ENCODE results near the gene ANKRD10.

Gene ANKRD10

DNA sequence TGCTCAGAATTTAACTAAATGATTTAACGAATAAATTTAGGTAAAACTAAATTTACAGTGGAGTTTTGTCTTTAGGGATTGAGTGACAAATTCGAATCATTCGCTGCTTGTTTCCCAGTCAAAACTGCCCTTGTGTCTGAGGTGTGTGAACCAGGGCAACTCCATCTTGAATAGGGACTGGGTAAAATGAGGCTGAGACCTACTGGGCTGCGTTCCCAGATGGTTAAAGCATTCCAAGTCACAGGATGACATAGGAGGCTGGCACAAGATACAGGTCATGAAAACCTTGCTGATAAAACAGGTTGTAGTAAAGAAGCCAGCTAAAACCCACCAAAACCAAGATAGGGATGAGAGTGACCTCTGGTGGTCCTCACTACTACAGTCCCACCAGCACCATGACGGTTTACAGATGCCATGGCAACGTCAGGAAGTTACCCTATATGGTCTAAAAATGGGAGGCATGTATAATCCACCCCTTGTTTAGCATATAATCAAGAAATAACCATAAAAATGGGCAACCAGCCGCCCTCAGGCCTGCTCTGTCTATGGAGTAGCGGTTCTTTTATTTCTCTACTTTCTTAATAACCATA is 10.2 kb upstream of the ANKRD10 start:
- H3K4me3 ChIP-seq (ENCODE audit: low read length): no peak overlapping the region
- TF ChIP-seq, protein P1, sequence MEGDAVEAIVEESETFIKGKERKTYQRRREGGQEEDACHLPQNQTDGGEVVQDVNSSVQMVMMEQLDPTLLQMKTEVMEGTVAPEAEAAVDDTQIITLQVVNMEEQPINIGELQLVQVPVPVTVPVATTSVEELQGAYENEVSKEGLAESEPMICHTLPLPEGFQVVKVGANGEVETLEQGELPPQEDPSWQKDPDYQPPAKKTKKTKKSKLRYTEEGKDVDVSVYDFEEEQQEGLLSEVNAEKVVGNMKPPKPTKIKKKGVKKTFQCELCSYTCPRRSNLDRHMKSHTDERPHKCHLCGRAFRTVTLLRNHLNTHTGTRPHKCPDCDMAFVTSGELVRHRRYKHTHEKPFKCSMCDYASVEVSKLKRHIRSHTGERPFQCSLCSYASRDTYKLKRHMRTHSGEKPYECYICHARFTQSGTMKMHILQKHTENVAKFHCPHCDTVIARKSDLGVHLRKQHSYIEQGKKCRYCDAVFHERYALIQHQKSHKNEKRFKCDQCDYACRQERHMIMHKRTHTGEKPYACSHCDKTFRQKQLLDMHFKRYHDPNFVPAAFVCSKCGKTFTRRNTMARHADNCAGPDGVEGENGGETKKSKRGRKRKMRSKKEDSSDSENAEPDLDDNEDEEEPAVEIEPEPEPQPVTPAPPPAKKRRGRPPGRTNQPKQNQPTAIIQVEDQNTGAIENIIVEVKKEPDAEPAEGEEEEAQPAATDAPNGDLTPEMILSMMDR (conservative IDR thresholded peaks at IDR 0.05; ENCODE audit: low read length): no peak
- no peak for DNase-seq (ENCODE audit: low read depth)

DNA sequence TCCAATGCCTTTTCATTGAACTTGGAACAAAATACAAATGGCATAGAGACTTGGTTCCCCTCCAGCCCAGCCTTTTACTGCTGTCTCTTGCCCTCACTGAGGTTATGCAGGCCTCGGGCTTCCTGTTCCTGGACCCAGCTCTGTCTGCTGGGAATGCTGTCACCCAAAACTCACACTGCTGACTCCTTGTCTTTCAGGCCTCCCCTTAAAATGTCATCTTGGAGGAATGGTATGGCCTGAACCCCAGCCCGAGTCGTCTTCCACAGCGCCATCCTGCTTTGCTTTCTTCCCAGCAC is 9.7 kb upstream of the ANKRD10 start:
- H3K4me3 ChIP-seq (ENCODE audit: low read length): no peak overlapping the region
- DNase-seq (ENCODE audit: low read depth): no peak
- TF ChIP-seq, protein P1 (conservative IDR thresholded peaks at IDR 0.05; ENCODE audit: low read length): no peak

DNA sequence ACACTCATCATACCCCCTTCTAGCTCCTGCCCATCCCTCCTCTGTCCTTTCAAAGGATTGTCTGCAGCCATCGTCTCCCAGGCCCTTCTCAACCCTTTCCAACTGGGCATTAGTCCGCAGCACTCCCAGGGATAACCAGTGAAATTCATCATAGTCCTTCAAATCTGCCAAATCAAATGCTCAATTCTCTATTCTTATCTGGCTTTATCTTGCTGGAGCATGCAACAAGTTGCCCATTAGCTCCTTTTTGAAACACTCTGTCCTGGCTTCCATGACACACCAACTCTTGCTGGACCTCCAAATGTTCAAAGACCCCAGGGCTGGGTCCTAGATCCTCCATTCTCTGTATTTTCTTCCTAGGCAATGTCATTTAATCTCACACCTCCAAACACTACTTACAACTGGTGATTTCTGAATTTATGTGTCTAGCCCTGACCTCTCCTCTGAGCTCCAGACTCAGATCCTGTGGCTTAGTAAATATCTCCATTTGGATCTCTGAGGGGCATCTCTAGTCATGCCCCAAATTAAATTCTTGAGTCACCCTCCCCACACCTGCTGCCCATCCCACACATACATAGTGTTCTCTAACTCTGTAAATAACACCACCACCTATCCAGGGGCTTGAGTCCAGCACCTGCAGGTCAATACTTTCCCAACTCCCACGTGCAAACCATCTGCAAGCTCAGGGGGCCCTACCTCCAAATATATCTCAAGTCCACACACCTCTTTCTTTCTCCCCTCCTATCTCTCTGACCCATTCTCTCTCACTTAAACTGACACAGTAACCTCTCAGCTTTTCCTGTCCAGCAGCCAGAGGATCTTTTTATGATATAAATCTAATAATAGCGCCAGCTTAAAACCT is 9.1 kb upstream of the ANKRD10 start:
- TF ChIP-seq, protein P1 (conservative IDR thresholded peaks at IDR 0.05; ENCODE audit: low read length): no peak
- no peak overlapping the region for H3K4me3 ChIP-seq (ENCODE audit: low read length)
- DNase-seq (ENCODE audit: low read depth): no peak

DNA sequence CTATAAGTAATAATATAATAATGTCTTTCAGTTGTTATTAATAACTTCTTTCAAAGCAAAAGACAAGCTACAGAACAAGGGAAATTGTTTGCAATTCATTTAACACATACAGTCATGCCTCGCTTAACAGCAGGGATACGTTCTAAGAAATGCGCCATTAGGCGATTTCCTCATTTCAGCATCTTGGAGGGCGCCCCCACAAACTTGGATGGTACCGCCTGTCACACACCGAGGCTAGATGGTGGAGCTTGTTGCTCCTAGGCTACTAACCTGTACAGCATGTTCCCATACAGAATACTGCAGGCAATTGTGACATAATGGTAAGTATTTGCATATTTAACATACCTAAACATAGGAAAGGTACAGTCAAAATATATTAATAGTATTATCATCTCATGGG is 8.2 kb upstream of the ANKRD10 start:
- TF ChIP-seq, protein P1 (conservative IDR thresholded peaks at IDR 0.05; ENCODE audit: low read length): no peak

DNA sequence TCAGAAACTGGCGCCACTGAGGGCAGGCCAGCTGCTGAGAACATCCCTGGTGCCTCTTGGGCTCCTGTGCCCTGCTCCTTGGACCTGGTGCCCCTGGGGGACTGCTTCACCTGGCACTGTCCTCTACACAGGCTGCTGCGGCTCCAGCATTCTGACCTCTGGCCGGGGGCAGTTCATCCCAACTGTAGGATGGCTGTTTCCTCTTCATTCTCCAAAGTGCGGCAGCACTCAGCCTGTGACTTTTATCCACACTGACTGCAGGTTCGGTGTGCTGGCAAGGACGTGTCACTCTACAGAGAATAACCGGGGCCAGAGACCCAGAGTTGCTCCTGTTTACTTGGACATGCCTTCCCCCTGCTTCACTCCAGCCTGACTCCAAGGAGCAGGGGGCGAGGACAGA is 7.6 kb upstream of the ANKRD10 start:
- H3K4me3 ChIP-seq (ENCODE audit: low read length): no peak overlapping the region
- TF ChIP-seq, protein P1 (conservative IDR thresholded peaks at IDR 0.05; ENCODE audit: low read length): no peak
- DNase-seq (ENCODE audit: low read depth): no peak

More for the DNA sequence above, 8.2 kb upstream of the ANKRD10 start:
- no peak for DNase-seq (ENCODE audit: low read depth)
- H3K4me3 ChIP-seq (ENCODE audit: low read length): no peak overlapping the region

DNA sequence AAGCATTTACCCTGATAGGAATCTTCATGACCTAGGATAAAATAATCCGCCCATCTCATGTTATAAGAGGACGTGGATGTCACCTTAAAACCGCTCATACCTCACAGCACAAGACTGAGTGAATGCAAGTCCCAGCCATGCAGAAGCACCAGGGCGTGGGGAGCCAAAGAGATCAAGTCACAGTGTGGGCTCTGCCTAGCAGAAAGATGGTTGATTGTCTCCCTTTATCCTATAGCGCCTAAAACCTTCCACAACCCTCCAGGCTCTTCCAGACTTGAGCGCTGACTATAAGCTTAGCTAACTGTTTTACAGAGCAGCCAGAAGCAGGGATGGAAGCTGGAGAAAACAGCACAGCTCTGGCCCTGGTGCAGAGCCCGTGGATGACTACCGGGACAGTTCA is 6.8 kb upstream of the ANKRD10 start:
- H3K4me3 ChIP-seq (ENCODE audit: low read length): no peak overlapping the region
- TF ChIP-seq, protein P1 (conservative IDR thresholded peaks at IDR 0.05; ENCODE audit: low read length): no peak
- no peak for DNase-seq (ENCODE audit: low read depth)

DNA sequence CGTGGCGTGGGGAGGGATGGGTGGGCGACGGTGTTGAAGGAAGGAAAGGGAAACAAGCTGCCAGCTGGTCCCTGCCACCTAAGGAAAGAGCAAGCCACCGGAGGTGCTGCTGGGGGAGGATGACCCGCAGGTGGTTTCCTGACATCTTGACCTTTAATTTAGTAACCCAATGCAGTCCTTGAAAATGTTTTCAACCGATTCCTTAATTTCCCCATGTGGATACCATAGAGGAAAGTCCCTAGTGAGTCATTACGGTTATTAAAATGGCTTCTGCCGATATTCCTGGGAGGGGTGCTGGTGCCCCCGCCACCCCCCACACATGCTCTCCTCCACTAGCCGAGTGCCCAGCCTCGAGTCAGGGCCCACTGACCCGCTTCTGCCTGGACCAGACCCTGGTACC is 6.3 kb upstream of the ANKRD10 start:
- no peak for DNase-seq (ENCODE audit: low read depth)
- TF ChIP-seq, protein P1 (conservative IDR thresholded peaks at IDR 0.05; ENCODE audit: low read length): no peak
- no peak overlapping the region for H3K4me3 ChIP-seq (ENCODE audit: low read length)
